DND-41 (cell line): ENCODE measurements around the gene LENG9.

ENCODE experiments used
- EZH2 ChIP-seq: IDR thresholded peaks from 3 replicates; pipeline ENCODE4 v1.6.1; 2012; ENCODE audit warnings: borderline replicate concordance, low read depth, mild to moderate bottlenecking, moderate library complexity, low read length, inconsistent platforms; ENCODE audit not compliant: severe bottlenecking
- TF ChIP-seq, protein P1 (sequence below): IDR thresholded peaks from 2 replicates; pipeline ENCODE4 v1.5.1; 2012; ENCODE audit warnings: borderline replicate concordance, low read length, moderate library complexity, mild to moderate bottlenecking; ENCODE audit not compliant: poor library complexity, severe bottlenecking; ENCODE audit errors: extremely low read depth

DNA sequence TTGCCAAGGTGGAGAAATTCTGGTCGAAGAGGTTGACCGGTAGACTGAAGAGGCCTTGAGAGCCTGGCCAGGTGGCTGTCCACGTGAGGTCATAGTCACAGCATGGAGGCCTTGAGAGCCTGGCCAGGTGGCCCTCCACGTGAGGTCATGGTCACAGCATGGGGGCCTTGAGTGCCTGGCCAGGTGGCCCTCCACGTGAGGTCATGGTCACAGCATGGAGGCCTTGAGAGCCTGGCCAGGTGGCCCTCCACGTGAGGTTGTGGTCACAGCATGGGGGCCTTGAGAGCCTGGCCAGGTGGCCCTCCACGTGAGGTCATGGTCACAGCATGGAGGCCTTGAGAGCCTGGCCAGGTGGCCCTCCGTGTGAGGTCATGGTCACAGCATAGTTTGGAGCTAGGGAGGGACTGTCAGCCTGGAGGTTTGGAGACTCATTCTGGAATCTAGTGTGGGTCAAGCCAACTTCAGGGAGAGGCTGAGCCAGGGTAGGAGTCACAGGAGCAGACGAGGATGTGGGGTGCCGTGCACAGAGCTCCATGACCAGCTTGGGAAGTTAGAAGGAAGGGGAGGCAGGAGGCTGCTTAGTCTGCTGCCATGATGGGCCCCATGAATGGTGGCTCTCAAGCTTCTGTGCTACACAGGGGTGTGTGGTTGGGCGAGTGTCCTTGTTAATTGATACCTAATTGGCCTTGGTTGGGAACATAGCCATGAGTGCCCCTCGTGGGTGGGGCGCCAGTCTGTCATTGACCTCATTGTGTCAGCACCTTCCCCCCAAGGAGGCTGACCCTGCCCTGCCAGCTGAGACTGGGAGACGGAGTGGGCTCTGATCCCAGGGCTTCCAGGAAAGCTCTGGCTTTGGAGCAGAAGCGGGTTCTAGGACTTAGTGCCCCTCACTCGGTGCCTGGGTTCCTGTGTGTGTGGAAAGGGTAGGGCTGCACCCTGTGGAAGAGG, 4.0 kb downstream of the LENG9 start:
- TF ChIP-seq, protein P1, sequence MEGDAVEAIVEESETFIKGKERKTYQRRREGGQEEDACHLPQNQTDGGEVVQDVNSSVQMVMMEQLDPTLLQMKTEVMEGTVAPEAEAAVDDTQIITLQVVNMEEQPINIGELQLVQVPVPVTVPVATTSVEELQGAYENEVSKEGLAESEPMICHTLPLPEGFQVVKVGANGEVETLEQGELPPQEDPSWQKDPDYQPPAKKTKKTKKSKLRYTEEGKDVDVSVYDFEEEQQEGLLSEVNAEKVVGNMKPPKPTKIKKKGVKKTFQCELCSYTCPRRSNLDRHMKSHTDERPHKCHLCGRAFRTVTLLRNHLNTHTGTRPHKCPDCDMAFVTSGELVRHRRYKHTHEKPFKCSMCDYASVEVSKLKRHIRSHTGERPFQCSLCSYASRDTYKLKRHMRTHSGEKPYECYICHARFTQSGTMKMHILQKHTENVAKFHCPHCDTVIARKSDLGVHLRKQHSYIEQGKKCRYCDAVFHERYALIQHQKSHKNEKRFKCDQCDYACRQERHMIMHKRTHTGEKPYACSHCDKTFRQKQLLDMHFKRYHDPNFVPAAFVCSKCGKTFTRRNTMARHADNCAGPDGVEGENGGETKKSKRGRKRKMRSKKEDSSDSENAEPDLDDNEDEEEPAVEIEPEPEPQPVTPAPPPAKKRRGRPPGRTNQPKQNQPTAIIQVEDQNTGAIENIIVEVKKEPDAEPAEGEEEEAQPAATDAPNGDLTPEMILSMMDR, result no peak
- TF ChIP-seq EZH2, result no peak
